Nephron (organoid): ENCODE results near the gene FGFBP2.

Source experiments
- H3K27ac Mint-ChIP-seq, 3 experiments: 2 replicates each; pipeline ENCODE4 v1.8.0; 2020; ENCODE audit warnings: mixed read lengths in 3 of 3, mild to moderate bottlenecking in 2 of 3, moderate library complexity in 1 of 3
- H3K27me3 Mint-ChIP-seq: 2 replicates; pipeline ENCODE4 v1.8.0; 2021; ENCODE audit warnings: low read depth, mild to moderate bottlenecking, moderate library complexity, mixed read lengths
- H3K36me3 Mint-ChIP-seq: 2 replicates; pipeline ENCODE4 v1.8.0; 2020; ENCODE audit warnings: low read depth, mixed read lengths
- H3K4me1 Mint-ChIP-seq: 2 replicates; pipeline ENCODE4 v1.8.0; 2020; ENCODE audit warnings: mixed read lengths
- H3K4me3 Mint-ChIP-seq, 3 experiments: 2 replicates each; pipeline ENCODE4 v1.8.0; 2020; ENCODE audit warnings: mild to moderate bottlenecking in 3 of 3, mixed read lengths in 3 of 3, moderate library complexity in 2 of 3
- H3K9me3 Mint-ChIP-seq: 2 replicates; pipeline ENCODE4 v1.8.0; 2020; ENCODE audit warnings: mixed read lengths
- CTCF ChIP-seq, 3 experiments: fragments of 200-600 bp; sonication (generic); IDR thresholded peaks; one replicate each; pipeline ENCODE4 v1.5.0; 2021; ENCODE audit warnings: antibody characterized with exemption in 3 of 3; ENCODE audit not compliant: unreplicated experiment in 3 of 3

FGFBP2 gene

GRCh38 chr4:15945516-15945915 is 17.5 kb downstream of the FGFBP2 start:
- no peaks in the 10 kb centered on the region for H3K36me3 Mint-ChIP-seq
- H3K27ac Mint-ChIP-seq = no peak overlapping the region
- H3K27me3 Mint-ChIP-seq = no peaks in the 10 kb centered on the region
- no peak overlapping the region for H3K4me3 Mint-ChIP-seq
- no peaks in the 10 kb centered on the region for H3K4me1 Mint-ChIP-seq
- no peaks in the 10 kb centered on the region for H3K9me3 Mint-ChIP-seq
- no peak for TF ChIP-seq CTCF (IDR thresholded peaks at IDR 0.05; ENCODE audit: unreplicated experiment in 3 of 3)

- H3K27me3 Mint-ChIP-seq = no peaks in the 10 kb centered on the region
- no peak overlapping the region for H3K4me3 Mint-ChIP-seq
- H3K27ac Mint-ChIP-seq = no peak overlapping the region
- H3K4me1 Mint-ChIP-seq = no peaks in the 10 kb centered on the region
- no peaks in the 10 kb centered on the region for H3K36me3 Mint-ChIP-seq
- no peaks in the 10 kb centered on the region for H3K9me3 Mint-ChIP-seq
- TF ChIP-seq CTCF (IDR thresholded peaks at IDR 0.05; ENCODE audit: unreplicated experiment in 3 of 3) = no peak
Observed at GRCh38 chr4:15944895-15945294, 18.1 kb downstream of the FGFBP2 start.

- Mint-ChIP-seq H3K27me3 (peaks cover 10% of the 10 kb centered on the region), H3K9me3 (no peaks in the 10 kb centered on the region), H3K36me3 (no peaks in the 10 kb centered on the region), H3K4me1 (no peaks in the 10 kb centered on the region), H3K4me3 (no peak overlapping the region), H3K27ac (no peak overlapping the region)
- TF ChIP-seq CTCF (IDR thresholded peaks at IDR 0.05; ENCODE audit: unreplicated experiment in 3 of 3) = no peak
Observed at GRCh38 chr4:15942283-15942682, 20.7 kb downstream of the FGFBP2 start.

- Mint-ChIP-seq H3K4me3 (no peak within 1 kb of the TSS), H3K4me1 (peaks cover 5% of the 10 kb centered on the region), H3K27me3 (peaks cover 12% of the 10 kb centered on the region)
Observed at GRCh38 chr4:15938640-15939039, 24.3 kb downstream of the FGFBP2 start, which contains the start of gene FGFBP1. TSS of gene FGFBP1 (minus strand) at chr4:15938740. CDS start at chr4:15936632, 2,108 bp downstream.

GRCh38 chr4:15938182-15938581 is 24.8 kb downstream of the FGFBP2 start:
- H3K4me3 Mint-ChIP-seq = no peak overlapping the region
- no peaks in the 10 kb centered on the region for H3K36me3 Mint-ChIP-seq
- H3K4me1 Mint-ChIP-seq = peaks cover 5% of the 10 kb centered on the region
- no peak for TF ChIP-seq CTCF (IDR thresholded peaks at IDR 0.05; ENCODE audit: unreplicated experiment in 3 of 3)
- H3K27me3 Mint-ChIP-seq = peaks cover 12% of the 10 kb centered on the region
- no peaks in the 10 kb centered on the region for H3K9me3 Mint-ChIP-seq
- H3K27ac Mint-ChIP-seq = no peak overlapping the region

More at GRCh38 chr4:15938640-15939039, 24.3 kb downstream of the FGFBP2 start, which contains the start of gene FGFBP1:
- TF ChIP-seq CTCF (IDR thresholded peaks at IDR 0.05; ENCODE audit: unreplicated experiment in 3 of 3) = no peak
- H3K27ac Mint-ChIP-seq = no peak within 1 kb of the TSS
- H3K9me3 Mint-ChIP-seq = no peaks in the 10 kb centered on the region
- no peaks in the 10 kb centered on the region for H3K36me3 Mint-ChIP-seq

GRCh38 chr4:15936495-15936894 is 26.5 kb downstream of the FGFBP2 start:
- peaks cover 5% of the 10 kb centered on the region for H3K4me1 Mint-ChIP-seq
- no peaks in the 10 kb centered on the region for H3K36me3 Mint-ChIP-seq
- H3K27me3 Mint-ChIP-seq = peaks cover 12% of the 10 kb centered on the region
- TF ChIP-seq CTCF (IDR thresholded peaks at IDR 0.05; ENCODE audit: unreplicated experiment in 3 of 3) = no peak
- H3K27ac Mint-ChIP-seq = no peak overlapping the region
- no peaks in the 10 kb centered on the region for H3K9me3 Mint-ChIP-seq
- no peak overlapping the region for H3K4me3 Mint-ChIP-seq
